Left colon (tissue), 2 donors: ENCODE results near the gene KCNQ1. TPM values are rescaled to one million over a fixed set of nuclear protein-coding genes. Genes with fewer than 3 reads are reported as not detected.
A peak's percentile ranks its signal among the peaks of the same experiment; 100 is the strongest.

ENCODE experiments used
- ATAC-seq: fragments of 200-7000 bp; cut with Tn5 transposase; one replicate; pipeline ENCODE4 v1.9.1; 2020; ENCODE audit warnings: mild to moderate bottlenecking, moderate library complexity
- DNase-seq, 2 donors: peaks; one replicate each; pipeline ENCODE4 v3.0.0-alpha.2; 2020
- intact Hi-C, 2 donors: fragments of 100-400 bp; cut with DNase I in 1 of 2; cut with micrococcal nuclease in 1 of 2; formaldehyde crosslinking; loops; one replicate each; pipeline versions ENCODE4 v1.11.2 to v1.14.0; 2022; cut with DNase I, micrococcal nuclease
- total RNA-seq, 2 donors: library from RNA; stranded (reverse); fragmentation: NEBNext Ultra II Directional; extraction: Animal tissue kit (Norgen Biotek cat#: 25700); gene quantifications; one replicate each; pipeline ENCODE4 v1.2.1, GENCODE V29; 2021
- donor health status: DM: no; HTN: no; CAD: no.
- donor health status: DM: yes; HTN: yes; CAD: no.

Gene KCNQ1
- total RNA-seq, 2 donors from 2014 or later, result 42.8 to 56.8 TPM

DNA sequence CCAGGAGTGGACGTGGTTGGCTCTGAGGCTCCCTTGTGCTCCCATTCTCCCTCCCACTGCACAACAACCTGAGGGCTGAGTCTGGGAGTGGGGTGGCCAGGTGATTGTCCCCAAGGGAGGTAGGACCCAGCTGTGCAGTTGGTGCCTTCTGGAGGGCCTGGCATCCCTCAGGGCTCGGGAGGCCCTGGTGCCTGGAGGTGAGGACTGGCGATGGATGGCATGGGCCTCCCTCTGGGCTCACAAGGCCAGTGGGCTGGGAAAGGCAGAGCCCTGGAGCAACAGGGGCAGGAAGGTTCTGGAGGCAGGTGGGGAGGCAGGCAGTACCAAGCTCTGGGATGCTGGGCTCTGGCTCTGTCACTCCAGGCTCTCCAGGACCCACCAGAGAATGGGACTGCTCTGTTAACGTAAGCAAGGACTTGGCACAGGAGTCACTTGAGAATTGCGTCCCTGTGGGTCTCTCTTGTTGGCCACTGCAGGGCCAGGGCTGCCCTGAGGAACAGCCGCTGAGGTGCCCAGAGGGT lies 140.8 kb downstream of the KCNQ1 start:
- peak in 1 of 2 donors; percentile 18 for DNase-seq
- intact Hi-C loops, result no loop called here

GRCh38 chr11:2586087-2586792 lies 141.4 kb downstream of the KCNQ1 start:
- intact Hi-C loops, result no loop called here
- DNase-seq (peak; percentile 3 to 19), ATAC-seq (no peak)

More for the DNA sequence above, 140.8 kb downstream of the KCNQ1 start:
- no peak for ATAC-seq

- DNase-seq (peak in 1 of 2 donors; percentile 14), ATAC-seq (no peak)
- intact Hi-C loops, result no loop called here
Measured at GRCh38 chr11:2586793-2587131, 142.0 kb downstream of the KCNQ1 start.

GRCh38 chr11:2587132-2587930 lies 142.5 kb downstream of the KCNQ1 start:
- DNase-seq (peak; percentile 3 to 12), ATAC-seq (no peak)
- intact Hi-C loops, result no loop called here

- intact Hi-C loops, result no loop called here
- ATAC-seq (no peak), DNase-seq (peak; percentile 5 to 19)
Measured at GRCh38 chr11:2587976-2588748, 143.4 kb downstream of the KCNQ1 start.

DNA sequence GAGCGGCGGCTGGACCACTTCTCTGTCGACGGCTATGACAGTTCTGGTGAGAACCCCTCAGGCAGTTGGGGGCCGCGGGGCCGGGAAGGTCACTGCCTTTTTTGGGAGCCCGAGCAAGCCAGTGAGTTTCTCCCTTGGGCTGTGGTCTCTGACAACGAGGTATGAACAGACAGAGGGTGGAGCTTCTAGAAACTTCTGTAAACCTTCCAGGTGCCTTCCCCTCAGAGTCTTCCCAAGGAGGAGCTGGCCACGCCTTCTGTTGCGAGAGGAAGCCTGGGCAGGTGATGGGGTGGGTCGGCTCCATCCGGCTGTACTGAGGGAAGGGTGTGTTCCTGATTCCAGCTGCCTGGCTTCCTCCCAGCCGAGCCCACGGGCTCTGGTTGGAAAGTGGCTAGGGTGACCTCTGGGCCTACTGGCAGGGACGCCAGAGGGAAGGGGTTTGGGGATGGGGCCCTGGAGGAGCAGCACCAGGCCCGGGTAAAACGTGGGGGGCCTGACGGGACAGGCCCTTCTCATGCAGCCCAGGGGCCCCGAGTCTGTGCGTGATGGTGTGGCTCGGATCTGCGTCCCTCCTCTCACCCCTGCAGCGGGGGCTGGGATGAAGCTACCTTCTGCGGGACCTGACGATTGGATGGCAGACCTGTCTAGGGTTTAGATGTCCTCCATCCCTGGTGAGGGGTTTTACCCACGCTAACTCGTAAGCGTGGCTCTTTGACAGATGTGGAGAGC lies 144.2 kb downstream of the KCNQ1 start:
- peak; percentile 95 for ATAC-seq
- intact Hi-C loops, result no loop called here
- DNase-seq, result peak; percentile 68 to 71

DNA sequence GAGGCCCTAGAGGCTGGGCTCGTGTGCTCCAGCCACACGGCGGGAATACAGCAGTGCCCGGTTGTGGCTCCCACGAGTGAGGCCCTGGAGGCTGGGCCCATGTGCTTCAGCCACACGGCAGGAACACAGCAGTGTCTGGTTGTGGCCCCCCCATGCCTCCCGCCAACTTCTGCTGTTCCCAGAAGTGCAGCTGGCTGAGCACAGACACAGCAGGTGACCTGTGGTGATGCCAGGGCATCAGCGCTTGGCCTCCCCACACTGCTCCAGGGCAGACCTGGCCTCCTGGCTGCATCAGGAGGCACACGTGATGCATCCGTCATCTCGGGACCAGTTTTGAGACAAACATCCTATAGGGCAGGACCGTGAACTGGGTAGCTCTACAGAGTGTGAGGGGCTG lies 144.7 kb downstream of the KCNQ1 start:
- peak; percentile 2 to 14 for DNase-seq
- no peak for ATAC-seq
- intact Hi-C loops, result no loop called here

GRCh38 chr11:2590131-2590964 lies 145.5 kb downstream of the KCNQ1 start:
- DNase-seq (no peak), ATAC-seq (no peak)
- intact Hi-C loops, result no loop called here

DNA sequence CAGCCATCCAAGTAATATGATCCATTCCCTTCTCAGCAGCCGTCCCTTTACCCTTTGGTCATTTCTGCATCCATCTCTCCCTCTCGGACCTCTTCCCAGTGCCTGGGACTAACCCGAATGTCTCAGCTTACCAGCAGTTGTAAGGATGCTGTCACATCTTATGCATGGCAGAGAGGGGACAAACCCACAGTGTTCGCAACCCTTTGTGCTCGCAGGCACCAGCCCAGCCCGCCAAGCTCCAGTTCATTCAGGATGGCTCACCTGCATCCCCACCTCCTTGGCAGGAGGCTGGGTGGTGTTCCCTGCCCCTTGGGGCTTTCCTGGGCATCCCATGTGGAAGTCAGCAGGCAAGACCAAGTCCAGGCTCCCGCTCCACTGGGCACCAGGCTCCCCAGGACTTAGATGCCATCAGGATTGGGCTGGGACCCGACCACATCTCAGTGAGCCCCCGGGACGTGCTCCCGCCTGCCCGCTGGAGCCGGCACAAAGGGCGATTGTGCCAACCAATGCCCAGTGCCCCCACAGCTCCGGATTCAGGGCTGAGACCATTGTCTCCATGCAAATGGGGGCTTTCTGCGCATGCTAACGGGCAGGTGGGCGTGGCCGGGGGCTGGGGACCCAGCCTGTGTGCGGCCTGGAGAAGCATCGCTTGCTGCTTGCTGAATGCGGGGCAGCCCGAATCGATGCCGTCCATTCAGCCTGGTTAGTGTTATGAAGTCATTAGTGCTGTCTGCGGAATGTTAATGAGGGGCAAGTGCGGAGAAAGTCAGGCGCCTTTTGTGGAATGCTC lies 146.4 kb downstream of the KCNQ1 start:
- intact Hi-C loops, result no loop called here
- DNase-seq, result peak in 1 of 2 donors; percentile 2
- ATAC-seq, result no peak

DNA sequence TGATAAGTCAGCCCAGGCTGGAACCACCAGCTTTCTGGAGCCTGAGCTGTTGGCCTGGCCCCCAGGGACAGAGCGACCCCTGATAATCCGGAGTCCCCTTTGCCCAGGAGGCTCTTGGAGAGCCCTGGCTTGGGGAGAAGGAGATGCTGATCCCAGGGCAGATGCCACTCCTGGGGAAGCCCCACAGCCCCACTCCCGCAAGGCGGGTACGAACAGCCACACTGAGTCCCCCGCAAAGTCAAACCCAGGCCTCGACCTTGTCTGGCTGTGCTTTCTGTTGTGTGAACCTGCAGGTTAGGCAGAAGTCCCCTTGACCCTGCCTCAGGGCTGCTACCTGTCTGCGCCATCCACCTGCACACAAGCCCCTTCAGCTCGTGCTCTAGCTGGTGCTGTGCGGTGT lies 147.0 kb downstream of the KCNQ1 start:
- intact Hi-C loops, result no loop called here
- ATAC-seq (no peak), DNase-seq (no peak)

DNA sequence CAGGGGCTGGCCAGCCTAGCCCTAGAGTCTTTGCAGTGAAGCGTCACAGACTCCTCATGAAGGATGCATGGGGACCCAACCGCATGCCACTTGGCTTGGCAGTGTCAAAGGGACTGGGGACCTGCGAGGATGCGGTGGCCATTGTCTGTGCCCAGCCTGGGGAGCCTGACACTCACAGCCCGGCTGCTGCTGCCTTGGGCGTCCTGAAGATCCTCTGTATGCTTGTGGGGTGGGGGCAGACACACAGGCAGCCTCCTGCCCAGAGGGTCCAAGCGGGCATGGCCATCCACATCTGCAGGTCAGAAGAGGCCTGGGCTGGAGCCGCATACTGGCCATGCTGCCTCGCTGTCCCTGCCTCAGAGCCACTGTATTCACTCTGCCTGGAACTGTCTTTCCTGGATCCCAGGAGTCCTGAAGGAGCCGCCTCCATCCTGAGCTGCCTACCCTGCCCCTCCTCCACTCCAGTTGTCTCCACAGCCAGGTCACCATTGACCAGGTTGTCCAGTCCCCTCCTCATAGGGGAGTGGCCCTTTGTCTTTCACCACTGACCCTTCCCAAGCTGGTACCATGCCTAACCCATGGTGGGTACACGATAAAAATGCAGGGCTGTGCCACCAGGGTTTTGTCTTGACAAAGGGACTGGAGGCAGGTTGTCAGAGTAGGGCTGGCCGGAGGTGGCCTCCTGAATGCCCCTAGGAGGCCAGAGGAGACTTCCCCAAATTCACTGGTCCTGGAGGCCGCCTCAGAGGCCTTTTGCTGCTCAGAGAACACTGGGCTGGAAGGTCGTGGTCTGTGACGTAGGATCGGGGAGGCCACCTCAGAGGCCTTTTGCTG lies 148.0 kb downstream of the KCNQ1 start:
- DNase-seq, result peak in 1 of 2 donors; percentile 3
- intact Hi-C loops, result no loop called here
- ATAC-seq, result no peak

GRCh38 chr11:2593393-2593950 lies 148.7 kb downstream of the KCNQ1 start:
- ATAC-seq, result no peak
- peak in 1 of 2 donors; percentile 20 for DNase-seq
- intact Hi-C loops, result no loop called here

- DNase-seq (no peak), ATAC-seq (no peak)
- intact Hi-C loops, result no loop called here
Measured at GRCh38 chr11:2594267-2594666, 149.5 kb downstream of the KCNQ1 start.

DNA sequence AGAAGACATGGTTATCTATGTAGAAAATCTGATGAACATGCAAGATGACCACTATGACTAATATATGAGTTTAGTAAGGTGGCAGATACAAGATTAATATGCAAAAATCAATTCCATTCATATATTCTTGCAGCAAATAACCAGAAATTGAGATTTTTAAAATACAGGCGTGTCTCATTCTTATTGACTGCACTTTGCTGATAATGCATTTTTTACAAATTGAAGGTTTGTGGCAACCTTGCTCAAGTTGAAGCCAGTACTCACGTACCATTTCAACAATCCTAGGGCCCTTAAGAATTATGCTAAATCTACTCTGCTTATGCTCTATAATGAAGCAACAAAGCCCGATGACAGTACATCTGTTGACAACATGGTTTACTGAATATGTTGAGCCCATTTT lies 150.4 kb downstream of the KCNQ1 start:
- intact Hi-C loops, result no loop called here
- ATAC-seq, result no peak

GRCh38 chr11:2599561-2600189 lies 154.9 kb downstream of the KCNQ1 start:
- DNase-seq, result no peak
- intact Hi-C loops, result no loop called here
- ATAC-seq, result no peak

More for the DNA sequence above, 150.4 kb downstream of the KCNQ1 start:
- no peak for DNase-seq

DNA sequence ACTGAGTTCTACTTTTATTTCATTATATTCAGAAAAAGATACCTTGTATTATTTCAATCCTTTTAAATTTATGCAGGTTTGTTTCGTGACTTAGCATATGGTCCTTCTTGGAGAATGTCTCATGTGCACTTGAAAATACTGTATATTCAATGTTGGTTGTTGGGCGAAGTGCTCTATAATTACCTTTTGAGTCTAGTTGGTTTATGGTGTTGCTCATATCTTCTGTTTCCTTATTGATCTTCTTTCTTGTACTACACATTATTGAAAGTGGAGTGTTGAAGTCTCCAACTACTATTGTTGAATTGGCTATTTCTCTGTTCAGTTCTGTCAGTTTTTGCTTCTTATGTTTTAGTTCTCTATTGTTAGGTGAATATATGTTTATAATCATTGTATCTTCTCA lies 164.5 kb downstream of the KCNQ1 start:
- intact Hi-C loops, result no loop called here
- ATAC-seq (peak; percentile 75), DNase-seq (no peak)
